ENCODE data around the gene HOMER2.

HOMER2 gene

GRCh38 chr15:82916161-82916952, 36.2 kb downstream of the HOMER2 start:
- no peak overlapping the region for H3K4me2 ChIP-seq (ENCODE audit: low read length)
- H3K36me3 ChIP-seq (ENCODE audit: control insufficient read depth, insufficient read depth, low read length), result no peaks in the 10 kb centered on the region
- H3K27ac ChIP-seq, result no peak overlapping the region
- H3K4me3 ChIP-seq (ENCODE audit: low read depth, low read length), result no peak overlapping the region
- no peaks in the 10 kb centered on the region for H3K9me3 ChIP-seq (ENCODE audit: control insufficient read depth, low read length)
- no peaks in the 10 kb centered on the region for H3K79me2 ChIP-seq
- H3K4me1 ChIP-seq, result peaks cover 6% of the 10 kb centered on the region
- no peaks in the 10 kb centered on the region for H3K27me3 ChIP-seq (ENCODE audit: control insufficient read depth, insufficient read depth, low read length)
- TF ChIP-seq CTCF (IDR thresholded peaks at IDR 0.05), result no peak
- no peak overlapping the region for H3K9ac ChIP-seq
- no peak overlapping the region for H2AFZ ChIP-seq

GRCh38 chr15:82914396-82914795, 38.1 kb downstream of the HOMER2 start:
- H3K4me2 ChIP-seq (ENCODE audit: low read length), result no peak overlapping the region
- TF ChIP-seq CTCF (IDR thresholded peaks at IDR 0.05), result no peak
- no peaks in the 10 kb centered on the region for H3K36me3 ChIP-seq (ENCODE audit: control insufficient read depth, insufficient read depth, low read length)
- H3K4me3 ChIP-seq (ENCODE audit: low read depth, low read length), result no peak overlapping the region
- no peaks in the 10 kb centered on the region for H3K79me2 ChIP-seq
- no peak overlapping the region for H2AFZ ChIP-seq
- no peaks in the 10 kb centered on the region for H3K27me3 ChIP-seq (ENCODE audit: control insufficient read depth, insufficient read depth, low read length)
- H3K4me1 ChIP-seq, result no peaks in the 10 kb centered on the region
- H3K9ac ChIP-seq, result no peak overlapping the region
- no peak overlapping the region for H3K27ac ChIP-seq
- H3K9me3 ChIP-seq (ENCODE audit: control insufficient read depth, low read length), result no peaks in the 10 kb centered on the region

- Histone ChIP-seq H3K4me3 (ENCODE audit: low read depth, low read length) (no peak overlapping the region), H3K27me3 (ENCODE audit: control insufficient read depth, insufficient read depth, low read length) (no peaks in the 10 kb centered on the region), H3K36me3 (ENCODE audit: control insufficient read depth, insufficient read depth, low read length) (no peaks in the 10 kb centered on the region), H3K9me3 (ENCODE audit: control insufficient read depth, low read length) (no peaks in the 10 kb centered on the region), H3K4me2 (ENCODE audit: low read length) (no peak overlapping the region), H3K27ac (no peak overlapping the region), H3K4me1 (no peaks in the 10 kb centered on the region), H2AFZ (no peak overlapping the region), H3K79me2 (no peaks in the 10 kb centered on the region), H3K9ac (no peak overlapping the region)
- no peak for TF ChIP-seq CTCF (IDR thresholded peaks at IDR 0.05)
Measured at GRCh38 chr15:82911458-82911857, 41.1 kb downstream of the HOMER2 start.

GRCh38 chr15:82910721-82911120, 41.8 kb downstream of the HOMER2 start:
- no peak overlapping the region for H3K4me3 ChIP-seq (ENCODE audit: low read depth, low read length)

More at GRCh38 chr15:82910721-82911120, 41.8 kb downstream of the HOMER2 start:
- no peak overlapping the region for H2AFZ ChIP-seq
- no peak overlapping the region for H3K4me2 ChIP-seq (ENCODE audit: low read length)
- H3K9ac ChIP-seq, result no peak overlapping the region
- H3K79me2 ChIP-seq, result no peaks in the 10 kb centered on the region
- TF ChIP-seq CTCF (IDR thresholded peaks at IDR 0.05), result no peak
- H3K9me3 ChIP-seq (ENCODE audit: control insufficient read depth, low read length), result no peaks in the 10 kb centered on the region
- H3K27me3 ChIP-seq (ENCODE audit: control insufficient read depth, insufficient read depth, low read length), result no peaks in the 10 kb centered on the region
- H3K27ac ChIP-seq, result no peak overlapping the region
- H3K4me1 ChIP-seq, result no peaks in the 10 kb centered on the region
- no peaks in the 10 kb centered on the region for H3K36me3 ChIP-seq (ENCODE audit: control insufficient read depth, insufficient read depth, low read length)
